WI38 (cell line): ENCODE results near the gene SPATA33.
"Not testable (repeated sequence)": the region's sequence is repeated elsewhere in the genome, so short reads cannot be mapped to it uniquely, and the experiment has no call there.

ENCODE experiments used
- H3K4me3 ChIP-seq: 2 replicates; pipeline ENCODE4 v1.5.1; 2011; ENCODE audit warnings: low read depth, mild to moderate bottlenecking, control low read depth, low read length
- CTCF ChIP-seq: IDR thresholded peaks from 2 replicates; pipeline ENCODE4 v1.5.1; 2012; ENCODE audit warnings: low read depth, mild to moderate bottlenecking, control low read depth, low read length

SPATA33 gene

GRCh38 chr16:89658221-89658879 lies 714 bp downstream of the SPATA33 start:
- TF ChIP-seq CTCF = no peak
- peak overlapping the region; percentile 94 for H3K4me3 ChIP-seq

- H3K4me3 ChIP-seq = no peak overlapping the region
- TF ChIP-seq CTCF = no peak
These were observed 2.5 kb downstream of the SPATA33 start for GRCh38 chr16:89660146-89660545.

GRCh38 chr16:89661215-89661614 lies 3.6 kb downstream of the SPATA33 start:
- no peak for TF ChIP-seq CTCF
- no peak overlapping the region for H3K4me3 ChIP-seq

GRCh38 chr16:89664238-89664637 lies 6.6 kb downstream of the SPATA33 start:
- not testable (repeated sequence) for H3K4me3 ChIP-seq

DNA sequence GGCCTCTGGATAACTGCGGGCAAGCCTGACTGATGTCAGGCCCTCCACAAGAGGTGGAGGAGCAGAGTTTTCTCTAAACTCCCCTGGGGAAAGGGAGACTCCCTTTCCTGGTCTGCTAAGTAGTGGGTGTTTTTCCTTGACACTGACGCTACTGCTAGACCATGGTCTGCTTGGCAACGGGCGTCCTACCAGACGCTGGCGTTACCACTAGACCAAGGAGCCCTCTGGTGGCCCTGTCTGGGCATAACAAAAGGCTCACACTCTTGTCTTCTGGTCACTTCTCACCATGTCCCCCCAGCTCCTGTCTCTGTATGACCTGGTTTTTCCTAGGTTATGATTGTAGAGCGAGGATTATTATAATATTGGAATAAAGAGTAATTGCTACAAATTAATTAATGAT lies 9.4 kb downstream of the SPATA33 start:
- H3K4me3 ChIP-seq = not testable (repeated sequence)
- TF ChIP-seq CTCF = peak; percentile 24; the same call in 1 of the 2 replicates

- no peak for TF ChIP-seq CTCF
- H3K4me3 ChIP-seq = no peak overlapping the region
These were observed 10.0 kb downstream of the SPATA33 start for GRCh38 chr16:89667633-89668032.

GRCh38 chr16:89668790-89669158 lies 11.1 kb downstream of the SPATA33 start:
- TF ChIP-seq CTCF = no peak
- H3K4me3 ChIP-seq = no peak overlapping the region

DNA sequence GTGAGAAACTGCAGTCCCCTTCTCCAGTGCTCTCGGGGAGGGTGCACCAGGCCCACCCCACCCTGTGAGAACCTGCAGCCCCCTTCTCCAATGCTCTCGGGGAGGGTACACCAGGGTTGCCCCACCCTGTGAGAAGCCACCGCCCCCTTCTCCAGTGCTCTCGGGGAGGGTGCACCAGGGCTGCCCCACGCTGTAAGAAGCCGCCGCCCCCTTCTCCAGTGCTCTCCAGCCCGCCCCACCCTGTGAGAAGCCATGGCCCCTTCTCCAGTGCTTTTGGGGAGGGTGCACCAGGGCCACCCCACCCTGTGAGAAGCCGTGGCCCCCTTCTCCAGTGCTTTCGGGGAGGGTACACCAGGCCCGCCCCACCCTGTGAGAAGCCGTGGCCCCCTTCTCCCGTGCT lies 12.1 kb downstream of the SPATA33 start:
- TF ChIP-seq CTCF = no peak
- H3K4me3 ChIP-seq = no peak overlapping the region
